OCI-LY3 (cell line): ENCODE measurements around the gene LGALS4.

ENCODE experiments used
- H2AFZ ChIP-seq: fragments of 200-600, 300-600 bp; shearing (Covaris generic); 2 replicates; pipeline ENCODE4 v1.6.0; 2014; ENCODE audit warnings: antibody characterized with exemption, low read depth, low read length
- H3K27ac ChIP-seq: fragments of 200-600, 300-600 bp; sonication (generic); 2 replicates; pipeline ENCODE4 v1.5.1; 2014; ENCODE audit warnings: mild to moderate bottlenecking, low read length, moderate library complexity, mixed read lengths
- H3K27me3 ChIP-seq: fragments of 200-600, 300-600 bp; sonication (generic); 2 replicates; pipeline ENCODE4 v1.6.1; 2014; ENCODE audit warnings: low read depth, low read length, mixed read lengths
- H3K36me3 ChIP-seq: fragments of 200-600, 300-600 bp; sonication (generic); replicated peaks from 2 replicates; pipeline ENCODE3; 2014; ENCODE audit warnings: low read depth, low read length, mixed read lengths
- H3K4me1 ChIP-seq: fragments of 300-600, 200-600 bp; sonication (generic); 2 replicates; pipeline ENCODE4 v1.6.1; 2014; ENCODE audit warnings: low read length, mixed read lengths
- H3K4me2 ChIP-seq: fragments of 200-600, 300-600 bp; sonication (generic); 2 replicates; pipeline ENCODE4 v1.6.1; 2014; ENCODE audit warnings: low read length, mixed read lengths
- H3K4me3 ChIP-seq: fragments of 300-600, 200-600 bp; sonication (generic); 2 replicates; pipeline ENCODE4 v1.5.1; 2014; ENCODE audit warnings: antibody characterized with exemption, mild to moderate bottlenecking, low read length, moderate library complexity
- H3K79me2 ChIP-seq: fragments of 300-600, 200-600 bp; shearing (Covaris generic); 2 replicates; pipeline ENCODE4 v1.6.1; 2014; ENCODE audit warnings: mild to moderate bottlenecking, low read length, mixed read lengths
- H3K9ac ChIP-seq: fragments of 300-600, 200-600 bp; shearing (Covaris generic); 2 replicates; pipeline ENCODE4 v1.6.0; 2014; ENCODE audit warnings: mild to moderate bottlenecking, low read length, moderate library complexity
- H3K9me3 ChIP-seq: fragments of 200-600, 300-600 bp; shearing (Covaris generic); 2 replicates; pipeline ENCODE4 v1.6.1; 2014; ENCODE audit warnings: low read length, mixed read lengths; ENCODE audit not compliant: insufficient read depth
- H4K20me1 ChIP-seq: fragments of 200-600, 300-600 bp; sonication (generic); 2 replicates; pipeline ENCODE4 v1.6.1; 2016; ENCODE audit warnings: low read length, mixed read lengths; ENCODE audit not compliant: insufficient read depth
- EZH2phosphoT487 ChIP-seq: fragments of 200-600 bp; shearing (Covaris generic); IDR thresholded peaks from 2 replicates; pipeline ENCODE4 v1.6.1; 2018; ENCODE audit warnings: antibody characterized with exemption, mixed run types, low read depth
- TF ChIP-seq, protein P1 (sequence below): fragments of 200-600, 300-600 bp; sonication (generic); IDR thresholded peaks from 2 replicates; pipeline ENCODE4 v1.5.1; 2014; ENCODE audit warnings: antibody characterized with exemption, low read length, low read depth

Gene LGALS4

DNA sequence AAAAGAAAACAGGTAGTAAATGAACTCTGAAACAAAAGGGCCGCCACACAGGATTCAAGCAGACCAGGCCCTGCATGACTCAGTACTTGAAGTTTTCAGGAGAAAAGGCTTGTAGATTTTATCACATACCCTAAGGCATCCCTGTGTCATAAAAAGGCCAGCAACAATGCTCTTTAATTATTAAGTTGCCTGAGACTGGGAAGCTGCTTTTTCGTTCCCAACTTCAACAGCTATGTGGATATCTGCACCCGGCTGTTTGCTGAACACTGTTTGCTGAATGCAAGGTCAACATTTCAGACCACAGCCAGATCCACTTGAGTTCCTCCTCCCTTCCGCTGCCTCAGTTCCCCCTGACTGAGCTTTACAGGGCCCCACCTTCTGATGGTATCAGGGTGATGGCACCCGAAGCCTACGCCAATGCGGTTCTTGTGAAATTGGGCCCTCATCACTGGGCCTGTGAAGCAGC, 24.9 kb upstream of the LGALS4 start:
- H3K36me3 ChIP-seq: peaks cover 68% of the 10 kb centered on the region
- no peaks in the 10 kb centered on the region for H3K27me3 ChIP-seq
- no peak overlapping the region for H3K9ac ChIP-seq
- no peak overlapping the region for H3K4me2 ChIP-seq
- TF ChIP-seq, protein P1, sequence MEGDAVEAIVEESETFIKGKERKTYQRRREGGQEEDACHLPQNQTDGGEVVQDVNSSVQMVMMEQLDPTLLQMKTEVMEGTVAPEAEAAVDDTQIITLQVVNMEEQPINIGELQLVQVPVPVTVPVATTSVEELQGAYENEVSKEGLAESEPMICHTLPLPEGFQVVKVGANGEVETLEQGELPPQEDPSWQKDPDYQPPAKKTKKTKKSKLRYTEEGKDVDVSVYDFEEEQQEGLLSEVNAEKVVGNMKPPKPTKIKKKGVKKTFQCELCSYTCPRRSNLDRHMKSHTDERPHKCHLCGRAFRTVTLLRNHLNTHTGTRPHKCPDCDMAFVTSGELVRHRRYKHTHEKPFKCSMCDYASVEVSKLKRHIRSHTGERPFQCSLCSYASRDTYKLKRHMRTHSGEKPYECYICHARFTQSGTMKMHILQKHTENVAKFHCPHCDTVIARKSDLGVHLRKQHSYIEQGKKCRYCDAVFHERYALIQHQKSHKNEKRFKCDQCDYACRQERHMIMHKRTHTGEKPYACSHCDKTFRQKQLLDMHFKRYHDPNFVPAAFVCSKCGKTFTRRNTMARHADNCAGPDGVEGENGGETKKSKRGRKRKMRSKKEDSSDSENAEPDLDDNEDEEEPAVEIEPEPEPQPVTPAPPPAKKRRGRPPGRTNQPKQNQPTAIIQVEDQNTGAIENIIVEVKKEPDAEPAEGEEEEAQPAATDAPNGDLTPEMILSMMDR: no peak
- no peak for TF ChIP-seq EZH2phosphoT487
- no peaks in the 10 kb centered on the region for H3K4me1 ChIP-seq
- H3K79me2 ChIP-seq: peaks cover 20% of the 10 kb centered on the region
- H2AFZ ChIP-seq: no peak overlapping the region
- H3K9me3 ChIP-seq: no peaks in the 10 kb centered on the region
- no peak overlapping the region for H3K27ac ChIP-seq
- H3K4me3 ChIP-seq: no peak overlapping the region
- peaks cover 40% of the 10 kb centered on the region for H4K20me1 ChIP-seq

DNA sequence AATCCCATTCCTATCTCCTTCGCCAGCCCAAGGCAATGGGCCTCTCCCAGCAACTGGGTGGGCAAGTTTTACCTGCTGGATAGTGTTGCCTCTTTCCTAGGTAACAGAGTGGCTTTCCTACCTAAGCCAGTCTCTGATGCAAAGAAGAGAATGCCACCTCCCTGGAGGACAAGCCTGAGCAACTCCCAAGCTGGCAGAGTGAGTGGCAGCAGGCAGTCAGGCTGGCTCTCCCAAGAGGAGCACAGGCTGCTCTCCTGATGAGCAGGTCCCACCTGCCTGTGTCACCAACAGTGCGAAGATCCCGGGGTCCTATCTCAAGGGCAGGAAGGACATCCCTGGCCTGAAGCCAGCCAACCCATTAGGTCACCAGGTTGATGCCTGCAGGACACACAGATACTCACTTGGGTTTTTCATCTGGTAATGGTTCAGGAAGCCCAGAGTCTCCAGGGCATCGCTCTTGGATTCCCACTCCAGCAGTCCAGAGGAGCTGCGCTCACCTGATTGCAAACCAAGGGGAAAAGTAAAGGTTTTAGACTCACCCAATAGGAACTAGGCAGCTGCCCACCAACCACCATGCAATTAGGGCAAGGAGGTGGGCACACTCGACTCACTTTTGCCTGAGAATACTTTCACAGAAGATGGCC, 24.4 kb upstream of the LGALS4 start:
- TF ChIP-seq, protein P1: no peak
- no peak for TF ChIP-seq EZH2phosphoT487
- Histone ChIP-seq H3K9me3 (no peaks in the 10 kb centered on the region), H2AFZ (no peak overlapping the region), H3K4me1 (peaks cover 4% of the 10 kb centered on the region; the same call in 1 of the 2 replicates), H3K9ac (no peak overlapping the region), H3K4me2 (no peak overlapping the region), H4K20me1 (peaks cover 34% of the 10 kb centered on the region), H3K36me3 (peaks cover 62% of the 10 kb centered on the region), H3K27ac (no peak overlapping the region), H3K27me3 (no peaks in the 10 kb centered on the region), H3K4me3 (no peak overlapping the region), H3K79me2 (peaks cover 14% of the 10 kb centered on the region)

DNA sequence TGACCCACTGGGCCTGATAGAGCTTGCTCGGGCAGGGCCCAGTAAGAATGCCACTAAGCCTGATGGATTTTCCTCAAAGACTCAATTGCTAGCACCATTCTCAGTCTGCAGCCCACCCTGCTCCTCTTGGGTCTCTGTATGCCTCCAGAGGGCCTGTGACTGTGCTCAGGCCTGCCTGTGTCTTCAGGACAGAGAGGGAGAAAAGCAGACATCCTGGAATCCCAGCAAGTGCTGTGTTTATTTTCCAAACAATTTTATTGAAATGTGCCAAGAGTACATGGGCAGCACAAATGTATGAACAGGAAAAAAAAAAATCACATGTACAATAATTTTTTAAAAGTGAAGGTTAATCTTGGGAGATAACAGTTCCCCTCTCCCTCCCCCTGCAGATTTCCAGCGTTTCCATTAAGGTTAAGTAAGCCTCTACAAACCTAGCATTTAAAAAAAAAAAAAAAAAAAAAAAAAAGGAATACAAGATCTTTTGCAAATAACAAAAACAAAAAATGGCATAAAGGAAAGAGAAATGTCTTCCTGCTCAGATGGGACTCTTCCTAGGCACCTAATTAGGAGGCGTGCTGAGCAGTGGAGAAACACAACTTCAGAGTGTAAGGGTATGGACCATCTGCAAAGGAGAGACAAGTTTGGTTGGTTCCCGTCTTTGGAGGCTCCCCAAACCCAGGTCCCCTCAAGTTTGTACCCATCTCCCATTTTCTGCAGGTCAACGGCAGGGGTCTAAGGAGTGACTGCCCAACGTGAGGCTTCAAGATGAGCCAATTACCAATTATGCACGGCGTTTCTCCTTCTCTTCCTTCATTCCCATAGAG, 23.6 kb upstream of the LGALS4 start:
- H3K36me3 ChIP-seq: peaks cover 55% of the 10 kb centered on the region
- H3K4me2 ChIP-seq: no peak overlapping the region
- H2AFZ ChIP-seq: no peak overlapping the region
- H3K79me2 ChIP-seq: peaks cover 9% of the 10 kb centered on the region
- no peak overlapping the region for H3K27ac ChIP-seq
- peaks cover 5% of the 10 kb centered on the region; the same call in 1 of the 2 replicates for H3K4me1 ChIP-seq
- H3K4me3 ChIP-seq: no peak overlapping the region
- TF ChIP-seq EZH2phosphoT487: no peak
- TF ChIP-seq, protein P1: no peak
- no peaks in the 10 kb centered on the region for H3K27me3 ChIP-seq
- H3K9ac ChIP-seq: no peak overlapping the region
- H3K9me3 ChIP-seq: no peaks in the 10 kb centered on the region
- H4K20me1 ChIP-seq: peaks cover 27% of the 10 kb centered on the region

DNA sequence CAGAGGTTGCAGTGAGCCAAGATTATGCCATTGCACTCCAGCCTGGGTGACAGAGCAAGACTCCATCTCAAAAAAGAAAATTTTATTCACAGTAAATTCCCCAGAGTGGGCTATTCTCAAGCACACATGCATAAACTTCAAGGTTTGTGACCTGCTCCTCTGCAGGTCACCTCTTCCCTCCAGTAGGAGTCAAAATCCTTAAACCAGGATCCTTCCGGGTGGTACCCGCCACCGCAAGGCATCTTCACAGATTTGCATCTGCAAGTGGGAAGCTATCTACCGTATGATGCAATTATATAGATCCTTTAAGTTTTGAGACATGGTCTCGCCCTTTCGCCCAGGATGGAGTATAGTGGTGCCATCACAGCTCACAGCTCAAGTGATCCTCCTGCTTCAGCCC, 21.8 kb upstream of the LGALS4 start:
- peaks cover 45% of the 10 kb centered on the region for H3K36me3 ChIP-seq

More for the DNA sequence above, 21.8 kb upstream of the LGALS4 start:
- Histone ChIP-seq H3K4me2 (no peak overlapping the region), H3K27me3 (no peaks in the 10 kb centered on the region), H3K27ac (no peak overlapping the region), H3K79me2 (peaks cover 9% of the 10 kb centered on the region; the same call in 1 of the 2 replicates), H3K9ac (no peak overlapping the region), H4K20me1 (peaks cover 17% of the 10 kb centered on the region; the same call in 1 of the 2 replicates), H3K4me3 (no peak overlapping the region), H3K4me1 (peaks cover 9% of the 10 kb centered on the region; the same call in 1 of the 2 replicates), H2AFZ (no peak overlapping the region), H3K9me3 (no peaks in the 10 kb centered on the region)
- no peak for TF ChIP-seq EZH2phosphoT487
- TF ChIP-seq, protein P1: no peak
